Measurements from ENCODE around the gene TRAF6. TPM values are rescaled to one million over a fixed set of nuclear protein-coding genes. Genes with fewer than 3 reads are reported as not detected.
A peak's percentile ranks its signal among the peaks of the same experiment; 100 is the strongest.

The TRAF6 gene
- total and polyA plus RNA-seq, 10 of the 15 experiments (the other 5 are each of a cell fraction or from before 2014, with no cell fraction given), result 1.4 to 10.9 (median 7.0) TPM

DNA sequence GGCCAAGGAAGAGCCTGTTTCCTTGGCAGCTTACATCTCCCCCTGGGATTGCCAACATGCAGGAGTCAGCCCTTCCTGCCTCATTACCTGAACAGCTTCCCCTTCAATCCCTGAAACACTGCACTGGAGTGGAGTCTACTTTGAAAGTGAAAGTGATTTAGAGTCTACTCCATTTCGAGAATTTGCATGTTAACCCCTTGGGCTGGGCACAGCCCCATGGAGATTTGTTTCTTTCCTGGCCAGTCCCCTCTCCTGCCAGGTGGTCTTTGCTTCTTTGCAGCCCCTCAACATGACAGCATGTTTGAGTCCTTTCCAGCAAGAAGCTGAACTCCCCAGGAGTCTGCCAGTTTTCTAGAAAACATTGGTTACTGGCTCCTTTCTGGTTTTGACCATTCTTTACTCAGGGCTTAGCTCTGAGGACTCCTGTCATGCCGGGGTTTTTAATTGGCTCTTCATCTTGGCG lies 59.9 kb downstream of the TRAF6 start:
- H3K9ac ChIP-seq (ENCODE audit: control insufficient read depth, insufficient read depth, low read length), result no peak overlapping the region
- ChIA-PET CTCF (interaction anchor here (0.8 to 1.9 kb wide), 3 partner anchors 18 to 154 kb away, joined by 3 to 5 read pairs (median 5); partner anchors contain the start of gene PRR5L), SMC1A (ENCODE audit: uncharacterized antibody, unreplicated experiment) (interaction anchor here (0.9 to 1.3 kb wide), 2 partner anchors 28 to 182 kb away, joined by 3 to 4 read pairs; no protein-coding TSS in a partner anchor), RAD21 (ENCODE audit: unreplicated experiment) (interaction anchor here (0.9 kb wide), 1 partner anchor 43 kb away, joined by 5 read pairs; no protein-coding TSS in a partner anchor), POLR2A (no interaction called here)
- H3K9me3 ChIP-seq (replicated peaks; ENCODE audit: control insufficient read depth, insufficient read depth, low read length), result no peaks in the 10 kb centered on the region
- intact Hi-C loops (cut with micrococcal nuclease; ENCODE audit: unreplicated experiment), result no loop called here
- no peaks in the 10 kb centered on the region for H4K20me1 ChIP-seq (ENCODE audit: control insufficient read depth, insufficient read depth)
- ATAC-seq, result peak; percentile 84
- no TSS peak for BruUV-seq (replicated peaks)
- H3K36me3 ChIP-seq (ENCODE audit: control insufficient read depth in 2 of 2, insufficient read depth in 2 of 2, low read length in 1 of 2), result no peaks in the 10 kb centered on the region
- H3K4me2 ChIP-seq (ENCODE audit: control insufficient read depth, insufficient read depth), result peak overlapping the region; percentile 80
- in situ Hi-C loops (cut with MboI), result no loop called here
- TF ChIP-seq HDGF (IDR thresholded peaks at IDR 0.05) (no peak), POU2F2 (IDR thresholded peaks at IDR 0.05; ENCODE audit: borderline replicate concordance, low read depth, low read length) (peak; percentile 77; the same call in 2 of the 3 replicates), IKZF1 (conservative IDR thresholded peaks at IDR 0.05) (no peak), SMAD1 (IDR thresholded peaks at IDR 0.05; ENCODE audit: low read depth, partially characterized antibody) (no peak), SMC3 (IDR thresholded peaks at IDR 0.05; ENCODE audit: borderline replicate concordance, low read length) (peak; percentile 2; the same call in 1 of the 2 replicates)
- TF ChIP-seq, protein P1, sequence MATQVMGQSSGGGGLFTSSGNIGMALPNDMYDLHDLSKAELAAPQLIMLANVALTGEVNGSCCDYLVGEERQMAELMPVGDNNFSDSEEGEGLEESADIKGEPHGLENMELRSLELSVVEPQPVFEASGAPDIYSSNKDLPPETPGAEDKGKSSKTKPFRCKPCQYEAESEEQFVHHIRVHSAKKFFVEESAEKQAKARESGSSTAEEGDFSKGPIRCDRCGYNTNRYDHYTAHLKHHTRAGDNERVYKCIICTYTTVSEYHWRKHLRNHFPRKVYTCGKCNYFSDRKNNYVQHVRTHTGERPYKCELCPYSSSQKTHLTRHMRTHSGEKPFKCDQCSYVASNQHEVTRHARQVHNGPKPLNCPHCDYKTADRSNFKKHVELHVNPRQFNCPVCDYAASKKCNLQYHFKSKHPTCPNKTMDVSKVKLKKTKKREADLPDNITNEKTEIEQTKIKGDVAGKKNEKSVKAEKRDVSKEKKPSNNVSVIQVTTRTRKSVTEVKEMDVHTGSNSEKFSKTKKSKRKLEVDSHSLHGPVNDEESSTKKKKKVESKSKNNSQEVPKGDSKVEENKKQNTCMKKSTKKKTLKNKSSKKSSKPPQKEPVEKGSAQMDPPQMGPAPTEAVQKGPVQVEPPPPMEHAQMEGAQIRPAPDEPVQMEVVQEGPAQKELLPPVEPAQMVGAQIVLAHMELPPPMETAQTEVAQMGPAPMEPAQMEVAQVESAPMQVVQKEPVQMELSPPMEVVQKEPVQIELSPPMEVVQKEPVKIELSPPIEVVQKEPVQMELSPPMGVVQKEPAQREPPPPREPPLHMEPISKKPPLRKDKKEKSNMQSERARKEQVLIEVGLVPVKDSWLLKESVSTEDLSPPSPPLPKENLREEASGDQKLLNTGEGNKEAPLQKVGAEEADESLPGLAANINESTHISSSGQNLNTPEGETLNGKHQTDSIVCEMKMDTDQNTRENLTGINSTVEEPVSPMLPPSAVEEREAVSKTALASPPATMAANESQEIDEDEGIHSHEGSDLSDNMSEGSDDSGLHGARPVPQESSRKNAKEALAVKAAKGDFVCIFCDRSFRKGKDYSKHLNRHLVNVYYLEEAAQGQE (IDR thresholded peaks at IDR 0.05; ENCODE audit: low read depth, low read length), result no peak
- no peaks in the 10 kb centered on the region for H3K79me2 ChIP-seq (ENCODE audit: control insufficient read depth, insufficient read depth, low read length)
- no peak overlapping the region for H3K4me3 ChIP-seq
- H3K4me1 ChIP-seq (ENCODE audit: control insufficient read depth, insufficient read depth, low read length), result peaks cover 12% of the 10 kb centered on the region
- 29% methylated on average over 3 of the region's 3 CpGs for WGBS (ENCODE audit: insufficient coverage, insufficient replicate concordance, low lambda C conversion rate, missing lambda C conversion rate)
- H3K27me3 ChIP-seq (replicated peaks in 1 of 2; ENCODE audit: control insufficient read depth in 2 of 2, insufficient read depth in 2 of 2, low read length in 1 of 2), result no peaks in the 10 kb centered on the region
- peak overlapping the region; percentile 89 for H2AFZ ChIP-seq (ENCODE audit: control insufficient read depth, low read depth, low read length)
- no peak for DNase-seq (ENCODE audit: low read depth, low spot score)
- FAIRE-seq, result no peak
- H3K27ac ChIP-seq (ENCODE audit: control insufficient read depth, insufficient read depth), result no peak overlapping the region; the same call in 1 of the 2 replicates
